Stimulated activated CD8-positive, alpha-beta memory T cell treated with anti-CD3 and anti-CD28 coated beads, Interleukin-4, amount 100 ng/mL, for 1 hour (primary cell): ENCODE results near the gene NTN4.
"Not testable (repeated sequence)": the region's sequence is repeated elsewhere in the genome, so short reads cannot be mapped to it uniquely, and the experiment has no call there.

ENCODE experiments used
- DNase-seq, 2 donors: peaks; one replicate each; pipeline ENCODE4 v3.0.0-alpha.2; 2020; ENCODE audit warnings: low read depth in 2 of 2, low spot score in 1 of 2

The NTN4 gene

GRCh38 chr12:95671265-95671664, 119.3 kb downstream of the NTN4 start:
- DNase-seq, result no peak

GRCh38 chr12:95663525-95663924, 127.0 kb downstream of the NTN4 start:
- DNase-seq, result no peak

GRCh38 chr12:95661360-95661759, 129.2 kb downstream of the NTN4 start:
- DNase-seq, result no peak

GRCh38 chr12:95658386-95658785, 132.2 kb downstream of the NTN4 start:
- DNase-seq, result no peak

- DNase-seq, result not testable (repeated sequence)
These were observed 135.9 kb downstream of the NTN4 start for GRCh38 chr12:95654665-95655064.

GRCh38 chr12:95653771-95654546, 136.6 kb downstream of the NTN4 start:
- no peak for DNase-seq

GRCh38 chr12:95651681-95652080, 138.9 kb downstream of the NTN4 start:
- DNase-seq, result no peak

GRCh38 chr12:95648990-95649791, 141.4 kb downstream of the NTN4 start:
- DNase-seq, result no peak

GRCh38 chr12:95646781-95647190, 143.8 kb downstream of the NTN4 start:
- DNase-seq, result no peak

- DNase-seq, result no peak
These were observed 147.3 kb downstream of the NTN4 start for GRCh38 chr12:95643256-95643655.

GRCh38 chr12:95642583-95642982, 148.0 kb downstream of the NTN4 start:
- DNase-seq, result no peak

GRCh38 chr12:95641299-95641952, 149.1 kb downstream of the NTN4 start:
- DNase-seq, result no peak

- DNase-seq, result no peak
These were observed 150.0 kb downstream of the NTN4 start for GRCh38 chr12:95640516-95640915.

GRCh38 chr12:95637471-95638155, 153.0 kb downstream of the NTN4 start:
- DNase-seq, result no peak

GRCh38 chr12:95637010-95637409, 153.6 kb downstream of the NTN4 start:
- no peak for DNase-seq

- no peak for DNase-seq
These were observed 155.6 kb downstream of the NTN4 start for GRCh38 chr12:95634622-95635621.

GRCh38 chr12:95633732-95634465, 156.7 kb downstream of the NTN4 start:
- no peak for DNase-seq

GRCh38 chr12:95633049-95633731, 157.4 kb downstream of the NTN4 start:
- no peak for DNase-seq

- no peak for DNase-seq
These were observed 160.1 kb downstream of the NTN4 start for GRCh38 chr12:95630496-95630895.
